Inferior parietal cortex (tissue), 1 donor: ENCODE data around the gene MAPK12.

Experiments
- DNase-seq: peaks from one replicate; pipeline ENCODE4 v3.0.0-alpha.2; 2016; ENCODE audit errors: extremely low spot score

MAPK12 gene

DNA sequence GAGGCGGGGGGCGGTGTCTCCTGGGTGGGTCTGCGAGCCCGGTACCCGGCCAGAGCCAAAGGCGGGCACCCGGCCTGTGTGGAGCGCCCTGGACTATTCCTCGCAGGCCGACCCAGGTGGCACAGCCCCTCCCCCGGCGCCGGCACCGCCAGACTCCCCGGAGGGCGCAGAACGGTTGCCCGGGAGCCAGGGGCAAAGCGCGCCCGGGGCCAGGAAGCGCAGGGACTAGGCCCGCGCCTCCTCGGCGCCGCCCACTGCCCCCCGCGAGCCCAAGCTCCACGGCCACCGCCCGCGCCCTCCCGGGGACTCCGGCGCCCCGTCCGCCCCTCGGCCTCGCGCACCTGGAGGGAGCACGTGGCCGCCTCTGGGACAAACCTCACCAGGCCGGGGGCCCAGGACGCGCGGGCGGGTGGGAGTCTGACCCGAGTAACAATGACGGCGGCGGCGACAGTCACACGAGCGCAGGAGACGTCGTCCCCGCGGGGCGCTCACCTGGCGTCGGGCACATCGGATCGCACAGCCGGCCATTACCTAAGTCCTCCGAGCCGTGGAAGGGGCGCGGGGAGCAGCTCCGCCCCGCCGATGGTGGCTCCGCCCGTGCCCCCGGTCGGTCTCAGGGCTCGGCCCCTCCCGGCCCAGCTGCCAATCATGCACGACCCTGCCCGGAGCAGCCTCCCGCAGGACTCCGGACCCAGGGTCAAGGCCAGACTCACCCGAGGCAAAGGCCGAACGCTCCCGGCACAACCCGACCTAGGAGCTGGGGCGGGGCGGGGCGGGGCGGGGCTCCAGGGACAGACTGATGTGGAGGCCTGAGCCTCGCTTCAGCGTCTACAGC, 38.5 kb upstream of the MAPK12 start:
- DNase-seq, result no peak

DNA sequence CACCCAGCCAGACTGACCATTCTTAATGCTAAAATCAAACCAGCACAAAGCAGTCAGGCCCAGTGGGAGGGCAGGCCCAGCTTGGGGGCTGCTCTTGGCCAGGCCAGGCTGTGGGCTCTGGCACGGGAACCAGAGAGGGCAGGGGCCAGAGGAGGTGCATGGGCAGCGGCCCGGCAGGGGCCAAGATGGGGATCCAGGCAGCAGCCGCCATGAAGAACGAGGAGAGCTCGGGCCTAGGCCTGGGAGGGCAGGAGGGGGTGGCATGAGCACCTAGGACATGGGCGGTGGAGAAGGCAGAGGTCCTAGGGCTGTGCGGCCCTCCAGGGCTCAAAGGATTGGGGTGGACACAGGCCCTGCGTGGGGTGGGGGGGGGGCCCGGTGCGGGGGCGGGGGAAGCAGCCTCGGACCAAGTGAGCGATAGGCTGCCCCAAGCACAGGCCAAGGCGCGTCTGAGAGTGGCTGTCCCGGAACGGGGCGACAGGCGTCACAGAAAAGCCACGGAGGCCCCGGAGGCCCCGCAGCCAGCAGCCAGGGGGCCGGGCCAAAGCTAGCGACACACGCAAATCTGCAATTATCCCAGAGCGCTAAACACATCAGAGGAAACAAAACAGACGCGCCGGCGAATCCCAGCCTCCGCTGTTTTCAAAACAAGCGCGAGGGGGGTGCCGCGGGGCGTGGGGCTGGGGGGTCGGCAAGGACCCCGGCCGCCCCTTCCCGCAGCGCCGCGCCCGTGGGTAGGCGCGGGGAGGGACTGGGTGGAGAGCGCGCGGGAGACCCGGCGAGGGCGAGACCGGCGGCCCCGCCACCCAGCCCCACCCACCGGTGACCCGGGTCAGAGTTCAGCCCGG, 37.7 kb upstream of the MAPK12 start:
- no peak for DNase-seq

DNA sequence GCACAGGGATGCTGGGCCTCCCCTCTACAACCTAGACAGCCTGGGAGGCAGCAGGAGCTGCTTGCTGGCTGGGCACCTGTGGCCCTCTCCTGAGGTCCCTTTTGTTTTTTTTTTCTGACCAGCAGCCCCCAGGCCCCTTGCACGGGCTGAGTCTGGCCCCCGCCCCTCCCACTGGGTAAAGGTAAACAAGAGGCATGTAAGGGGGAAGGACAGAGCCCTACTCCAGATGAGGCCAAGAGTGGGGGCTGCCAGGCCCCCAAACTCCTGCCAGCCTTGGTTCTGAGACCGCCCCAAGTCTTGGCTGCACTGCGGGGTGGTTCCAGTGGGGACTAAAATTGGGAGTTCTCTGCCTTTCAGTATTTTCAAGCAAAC, 36.8 kb upstream of the MAPK12 start:
- DNase-seq, result no peak

GRCh38 chr22:50297510-50298265, 36.2 kb upstream of the MAPK12 start:
- DNase-seq, result no peak

GRCh38 chr22:50296658-50297490, 35.4 kb upstream of the MAPK12 start:
- no peak for DNase-seq

- no peak for DNase-seq
Measured at GRCh38 chr22:50294319-50294656, 32.8 kb upstream of the MAPK12 start.

DNA sequence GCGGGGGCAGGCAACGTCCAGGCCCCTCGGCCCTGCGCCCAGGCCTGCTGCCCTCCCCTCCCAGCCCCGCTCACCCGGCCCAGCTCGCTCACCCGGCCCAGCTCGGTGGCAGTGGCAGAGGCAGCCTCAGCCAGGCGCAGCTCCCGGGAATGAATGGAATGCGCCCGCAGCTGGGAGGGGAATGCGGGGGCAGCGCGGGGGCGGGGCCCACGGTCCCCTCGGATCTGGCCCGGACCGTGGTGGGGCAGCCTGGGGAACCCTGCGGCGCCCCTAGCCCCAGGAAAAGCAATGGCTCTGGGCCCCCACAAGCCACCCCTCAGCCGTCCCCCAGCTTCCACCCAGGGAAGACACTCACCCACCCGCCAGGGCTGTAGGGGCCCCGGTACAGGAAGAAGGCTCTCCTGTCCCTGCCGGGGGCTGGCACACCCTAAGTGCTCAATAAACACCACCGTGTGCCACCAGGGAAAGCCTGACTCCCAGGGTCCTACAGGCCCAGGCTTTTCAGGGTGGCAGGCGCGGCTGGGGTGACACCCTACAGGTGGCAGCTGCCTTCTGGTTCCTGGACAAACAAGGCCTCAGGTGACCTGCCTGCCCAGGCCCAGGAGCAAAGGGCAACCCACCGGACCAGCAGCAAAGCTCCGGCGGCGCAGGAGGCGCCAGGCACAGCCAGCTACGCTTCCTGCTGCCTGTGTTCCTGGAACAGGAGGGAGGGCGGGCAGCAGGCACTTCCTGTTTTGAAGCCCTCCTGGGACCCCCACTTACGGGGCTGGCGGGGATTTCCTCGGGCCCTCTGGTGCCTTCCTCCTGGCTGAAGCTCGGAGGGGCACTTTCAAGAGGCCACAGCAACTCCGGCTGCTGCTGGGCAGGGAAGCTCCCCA, 32.2 kb upstream of the MAPK12 start:
- no peak for DNase-seq

DNA sequence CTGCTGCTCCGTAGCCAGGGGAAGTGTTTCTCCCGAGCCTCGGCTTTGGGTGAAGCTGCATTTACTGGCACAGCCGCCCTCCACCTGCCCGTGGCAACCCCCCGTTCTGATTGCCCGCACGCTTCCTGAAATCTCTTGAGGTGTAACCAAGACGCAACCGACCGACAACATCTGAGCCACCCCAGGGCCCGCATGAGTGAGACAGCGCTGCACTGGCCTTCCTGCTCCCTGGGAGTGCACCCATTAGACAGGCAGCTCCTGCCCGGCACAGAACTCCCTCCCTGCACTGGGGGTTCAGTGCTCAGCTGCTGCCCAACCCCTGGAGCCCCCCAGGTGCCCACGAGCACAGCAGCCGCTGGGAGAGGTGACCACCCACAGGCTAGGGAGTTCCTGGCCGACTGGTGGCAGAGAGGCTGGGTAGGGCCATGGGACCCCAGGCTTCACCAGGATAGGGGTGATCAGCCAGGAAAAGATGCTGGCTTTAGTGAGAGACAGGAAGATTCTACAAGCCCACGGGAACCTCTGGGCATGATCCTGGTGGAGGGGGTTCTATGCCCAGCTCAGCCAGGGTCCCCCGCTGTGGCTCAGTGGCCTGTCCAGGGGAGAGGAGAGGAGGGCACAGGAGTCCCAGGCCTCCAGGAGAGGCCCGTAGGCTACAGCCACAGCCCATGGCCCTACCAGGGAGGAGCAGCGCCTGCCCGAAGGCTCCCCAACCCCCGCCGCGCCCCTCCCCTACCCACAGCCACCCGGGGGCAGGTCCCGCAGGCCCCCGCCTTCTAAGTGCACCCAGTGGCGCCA, 31.4 kb upstream of the MAPK12 start:
- no peak for DNase-seq

GRCh38 chr22:50289942-50290630, 28.6 kb upstream of the MAPK12 start:
- no peak for DNase-seq

- no peak for DNase-seq
Measured at GRCh38 chr22:50289151-50289941, 27.9 kb upstream of the MAPK12 start.

GRCh38 chr22:50287731-50288130, 26.2 kb upstream of the MAPK12 start:
- no peak for DNase-seq

GRCh38 chr22:50286701-50287318, 25.3 kb upstream of the MAPK12 start:
- no peak for DNase-seq

DNA sequence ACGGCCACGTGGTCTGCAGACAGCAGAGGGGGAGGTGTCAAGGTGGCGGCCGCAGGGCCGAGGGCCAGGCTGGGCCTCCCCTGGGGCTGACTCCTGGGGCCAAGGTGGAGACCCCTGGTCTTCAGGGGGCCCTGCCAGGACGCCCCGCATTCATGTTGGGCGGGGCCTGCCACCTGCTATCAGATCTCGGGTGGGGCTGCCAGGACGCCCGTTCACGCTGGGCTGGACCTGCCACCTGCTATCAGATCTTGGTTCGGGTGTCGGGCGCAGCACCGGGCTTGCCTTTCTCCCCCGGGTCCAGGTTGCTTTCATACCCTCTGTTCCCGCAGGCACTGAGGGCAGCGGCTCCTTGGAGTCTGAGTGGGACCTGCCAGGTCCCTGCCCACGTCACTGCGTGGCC, 24.8 kb upstream of the MAPK12 start:
- DNase-seq, result no peak

GRCh38 chr22:50285568-50286229, 24.2 kb upstream of the MAPK12 start:
- no peak for DNase-seq

DNA sequence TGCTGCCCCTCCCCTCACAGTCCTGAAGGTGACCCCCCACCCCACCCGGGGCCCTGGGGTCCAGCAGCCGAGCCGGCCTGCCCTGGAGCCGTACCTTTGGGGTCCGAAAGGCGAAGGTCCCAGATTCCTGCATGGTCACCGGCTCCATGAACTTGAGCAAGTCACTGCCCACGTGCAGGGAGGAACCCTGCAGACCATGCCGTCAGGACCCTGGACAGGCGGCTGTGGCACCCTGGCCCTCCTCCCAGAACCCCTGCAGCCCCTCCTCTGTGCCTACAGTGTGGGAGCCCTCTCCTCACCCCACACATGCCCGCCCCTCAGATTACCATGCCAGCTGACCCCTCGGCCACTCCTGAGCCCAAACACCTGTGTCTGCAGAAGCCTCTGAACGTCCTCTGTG, 23.0 kb upstream of the MAPK12 start:
- no peak for DNase-seq

GRCh38 chr22:50283821-50284220, 22.3 kb upstream of the MAPK12 start:
- no peak for DNase-seq
